ENCODE results near the gene TENM4.

Gene TENM4

DNA sequence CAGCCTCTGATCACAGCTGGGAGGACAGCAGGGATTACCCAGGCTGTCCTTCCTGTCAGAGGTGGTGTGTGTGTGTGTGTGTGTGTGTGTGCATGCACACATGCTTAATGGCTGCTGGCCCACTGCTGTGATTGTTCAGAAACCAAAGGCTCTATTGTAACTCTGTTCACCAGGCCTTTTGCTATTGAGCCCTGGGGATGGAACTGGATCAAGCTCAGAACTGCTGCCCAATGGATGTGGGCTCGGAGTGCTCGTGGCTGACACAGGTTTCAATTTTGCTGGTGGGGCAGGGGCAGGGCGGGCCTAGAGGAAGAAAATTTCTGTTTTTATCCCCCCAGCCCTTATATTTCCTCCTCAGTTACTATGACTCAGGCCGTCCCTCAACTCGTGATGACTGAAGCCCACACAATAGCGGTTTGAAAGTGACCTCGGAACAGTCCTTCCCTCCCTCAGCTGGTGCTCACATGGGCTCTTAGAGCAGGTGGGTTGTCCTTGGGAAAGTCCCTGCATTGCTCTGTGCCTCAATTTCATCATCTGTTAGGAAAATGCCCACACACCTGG is 359.3 kb downstream of the TENM4 start:
- Histone ChIP-seq H3K9ac (ENCODE audit: low read depth in 1 of 2, low read length in 2 of 2) (no peak overlapping the region), H3K4me3 (ENCODE audit: low read depth in 1 of 2, low read length in 2 of 2) (no peak overlapping the region), H3K36me3 (ENCODE audit: control insufficient read depth in 1 of 2, insufficient read depth in 2 of 2, low read length in 2 of 2) (no peaks in the 10 kb centered on the region), H3K9me3 (ENCODE audit: control insufficient read depth in 1 of 2, low read length in 2 of 2) (no peaks in the 10 kb centered on the region), H3K27me3 (ENCODE audit: control insufficient read depth in 1 of 2, insufficient read depth in 2 of 2, low read length in 2 of 2) (no peaks in the 10 kb centered on the region), H3K27ac (ENCODE audit: low read depth, low read length) (no peak overlapping the region), H3K4me1 (ENCODE audit: control insufficient read depth in 1 of 2, insufficient read depth in 2 of 2, low read length in 2 of 2) (no peaks in the 10 kb centered on the region)

DNA sequence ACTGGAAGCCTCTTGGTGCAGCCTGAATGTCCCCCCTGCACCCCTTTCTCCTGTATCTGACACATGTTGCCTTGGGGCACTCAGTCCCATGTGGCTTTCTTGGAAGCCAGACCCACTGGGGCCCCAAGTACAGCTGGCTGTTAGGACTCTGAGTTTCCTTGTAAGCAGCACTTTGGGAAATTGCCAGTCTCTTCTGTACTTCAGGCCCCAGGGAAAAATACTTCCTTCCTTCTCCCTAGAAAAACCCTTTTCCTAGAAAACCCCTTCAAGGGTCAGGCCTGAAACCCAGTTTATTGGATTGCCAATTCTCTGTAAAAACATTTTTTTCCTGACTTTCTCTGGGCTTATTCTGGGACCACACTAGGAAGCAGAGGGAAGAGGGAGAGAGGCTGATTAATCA is 360.3 kb downstream of the TENM4 start:
- no peaks in the 10 kb centered on the region for H3K4me1 ChIP-seq (ENCODE audit: control insufficient read depth in 1 of 2, insufficient read depth in 2 of 2, low read length in 2 of 2)
- H3K4me3 ChIP-seq (ENCODE audit: low read depth in 1 of 2, low read length in 2 of 2) = no peak overlapping the region
- no peaks in the 10 kb centered on the region for H3K27me3 ChIP-seq (ENCODE audit: control insufficient read depth in 1 of 2, insufficient read depth in 2 of 2, low read length in 2 of 2)
- H3K36me3 ChIP-seq (ENCODE audit: control insufficient read depth in 1 of 2, insufficient read depth in 2 of 2, low read length in 2 of 2) = no peaks in the 10 kb centered on the region
- H3K9ac ChIP-seq (ENCODE audit: low read depth in 1 of 2, low read length in 2 of 2) = no peak overlapping the region
- H3K9me3 ChIP-seq (ENCODE audit: control insufficient read depth in 1 of 2, low read length in 2 of 2) = no peaks in the 10 kb centered on the region
- no peak overlapping the region for H3K27ac ChIP-seq (ENCODE audit: low read depth, low read length)

DNA sequence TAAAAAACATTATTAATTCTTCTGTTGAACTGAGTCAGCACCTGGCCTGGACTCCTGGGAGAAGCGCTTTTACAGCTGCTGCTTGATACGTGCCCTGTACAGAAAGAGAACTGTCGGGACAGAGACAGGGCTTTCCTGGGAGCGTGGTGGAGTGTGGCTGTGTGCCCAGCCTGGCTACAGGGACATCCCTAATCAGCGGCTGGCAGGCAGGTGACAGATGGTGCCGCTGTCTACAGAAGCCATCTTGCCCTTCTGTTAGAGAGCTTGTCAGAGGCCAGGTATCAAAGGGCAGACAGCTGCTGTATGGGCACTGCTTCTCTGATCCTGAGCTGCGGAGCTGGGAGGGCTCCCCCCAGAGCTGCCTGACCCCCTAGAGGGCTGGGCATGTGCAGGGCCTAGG is 361.8 kb downstream of the TENM4 start:
- Histone ChIP-seq H3K9me3 (ENCODE audit: control insufficient read depth in 1 of 2, low read length in 2 of 2) (no peaks in the 10 kb centered on the region), H3K27me3 (ENCODE audit: control insufficient read depth in 1 of 2, insufficient read depth in 2 of 2, low read length in 2 of 2) (no peaks in the 10 kb centered on the region), H3K27ac (ENCODE audit: low read depth, low read length) (no peak overlapping the region), H3K4me3 (ENCODE audit: low read depth in 1 of 2, low read length in 2 of 2) (no peak overlapping the region), H3K36me3 (ENCODE audit: control insufficient read depth in 1 of 2, insufficient read depth in 2 of 2, low read length in 2 of 2) (no peaks in the 10 kb centered on the region), H3K4me1 (ENCODE audit: control insufficient read depth in 1 of 2, insufficient read depth in 2 of 2, low read length in 2 of 2) (no peaks in the 10 kb centered on the region), H3K9ac (ENCODE audit: low read depth in 1 of 2, low read length in 2 of 2) (no peak overlapping the region)

DNA sequence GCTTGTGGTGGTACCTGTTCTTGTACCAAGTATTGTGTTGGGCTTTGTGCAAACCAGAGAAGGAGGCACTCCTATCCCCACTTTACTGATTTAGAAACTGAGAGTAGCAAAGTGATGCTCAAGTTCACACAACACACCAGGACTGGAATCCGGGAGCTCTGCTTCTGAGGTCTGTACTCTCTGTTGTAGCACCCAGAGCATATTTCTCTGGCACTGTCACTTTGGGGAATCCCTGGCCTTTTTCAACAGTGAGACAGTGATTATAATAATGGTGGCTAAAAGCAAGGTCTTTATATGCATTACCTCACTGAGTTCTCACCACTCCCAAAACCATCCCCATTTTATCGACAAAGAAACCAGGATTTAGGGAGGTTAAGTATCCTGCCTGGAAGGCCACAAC is 362.4 kb downstream of the TENM4 start:
- Histone ChIP-seq H3K36me3 (ENCODE audit: control insufficient read depth in 1 of 2, insufficient read depth in 2 of 2, low read length in 2 of 2) (no peaks in the 10 kb centered on the region), H3K4me3 (ENCODE audit: low read depth in 1 of 2, low read length in 2 of 2) (no peak overlapping the region), H3K27me3 (ENCODE audit: control insufficient read depth in 1 of 2, insufficient read depth in 2 of 2, low read length in 2 of 2) (no peaks in the 10 kb centered on the region), H3K27ac (ENCODE audit: low read depth, low read length) (no peak overlapping the region), H3K4me1 (ENCODE audit: control insufficient read depth in 1 of 2, insufficient read depth in 2 of 2, low read length in 2 of 2) (no peaks in the 10 kb centered on the region), H3K9me3 (ENCODE audit: control insufficient read depth in 1 of 2, low read length in 2 of 2) (no peaks in the 10 kb centered on the region), H3K9ac (ENCODE audit: low read depth in 1 of 2, low read length in 2 of 2) (no peak overlapping the region)

DNA sequence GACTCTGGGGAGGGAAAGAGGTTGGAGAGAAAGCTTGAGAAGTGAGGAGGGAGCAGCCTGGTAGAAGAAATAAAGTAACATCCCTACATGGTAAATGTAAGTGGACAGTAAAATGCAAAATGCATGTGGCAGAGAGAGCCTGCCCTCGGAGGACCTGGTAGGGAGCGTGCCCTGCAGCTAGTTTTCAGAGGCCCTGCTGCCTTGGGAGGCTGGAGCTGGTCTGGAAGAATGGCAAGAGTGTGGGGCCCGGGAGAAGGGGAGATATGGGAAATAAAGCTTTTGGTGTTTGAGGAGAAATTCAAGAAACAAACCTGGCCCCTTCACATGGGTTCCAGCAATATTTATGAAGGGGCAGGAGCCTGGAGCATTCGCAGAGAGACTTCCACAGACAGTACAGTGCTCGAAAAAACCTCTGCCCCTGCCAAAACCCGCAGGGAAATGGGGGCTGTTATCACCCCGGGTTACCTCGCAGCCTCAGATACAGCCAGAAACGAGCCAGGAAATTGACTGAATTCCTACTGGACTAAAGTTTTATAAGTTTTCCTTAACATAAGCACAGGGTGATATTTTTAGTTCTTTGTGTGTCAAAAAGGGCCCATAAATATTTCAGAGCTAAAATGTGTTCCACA is 363.0 kb downstream of the TENM4 start:
- no peak overlapping the region for H3K9ac ChIP-seq (ENCODE audit: low read depth in 1 of 2, low read length in 2 of 2)
- H3K9me3 ChIP-seq (ENCODE audit: control insufficient read depth in 1 of 2, low read length in 2 of 2) = no peaks in the 10 kb centered on the region
- H3K4me3 ChIP-seq (ENCODE audit: low read depth in 1 of 2, low read length in 2 of 2) = no peak overlapping the region
- no peak overlapping the region for H3K27ac ChIP-seq (ENCODE audit: low read depth, low read length)
- H3K4me1 ChIP-seq (ENCODE audit: control insufficient read depth in 1 of 2, insufficient read depth in 2 of 2, low read length in 2 of 2) = no peaks in the 10 kb centered on the region
- H3K36me3 ChIP-seq (ENCODE audit: control insufficient read depth in 1 of 2, insufficient read depth in 2 of 2, low read length in 2 of 2) = no peaks in the 10 kb centered on the region
- H3K27me3 ChIP-seq (ENCODE audit: control insufficient read depth in 1 of 2, insufficient read depth in 2 of 2, low read length in 2 of 2) = no peaks in the 10 kb centered on the region

DNA sequence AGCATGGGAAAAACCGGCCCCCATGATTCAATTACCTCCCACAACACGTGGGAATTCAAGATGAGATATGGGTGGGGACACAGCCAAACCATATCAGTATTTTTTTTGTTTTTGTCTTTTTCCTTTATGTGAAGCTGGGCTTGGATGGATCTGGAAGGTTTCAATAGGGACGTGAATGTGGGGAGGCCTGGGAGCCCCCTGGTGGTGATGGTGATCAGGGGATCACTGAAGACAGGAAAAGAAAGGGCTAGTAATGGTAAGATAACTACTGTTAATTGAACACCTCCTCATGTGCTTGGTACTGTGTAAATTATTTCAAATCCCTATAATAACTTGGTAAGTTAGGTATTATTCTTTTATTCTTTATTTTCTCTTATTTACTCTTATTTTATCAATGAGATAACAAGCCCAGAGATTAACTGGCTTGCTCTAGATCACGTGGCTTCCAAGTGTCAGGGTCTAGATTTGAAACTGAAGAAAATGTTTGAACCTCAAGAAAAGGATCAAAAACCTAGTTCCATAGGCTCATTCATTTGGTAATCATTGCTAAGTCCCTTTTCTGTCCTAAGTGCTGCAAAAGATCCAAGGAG is 364.2 kb downstream of the TENM4 start:
- Histone ChIP-seq H3K4me3 (ENCODE audit: low read depth in 1 of 2, low read length in 2 of 2) (no peak overlapping the region), H3K9ac (ENCODE audit: low read depth in 1 of 2, low read length in 2 of 2) (no peak overlapping the region), H3K9me3 (ENCODE audit: control insufficient read depth in 1 of 2, low read length in 2 of 2) (no peaks in the 10 kb centered on the region), H3K4me1 (ENCODE audit: control insufficient read depth in 1 of 2, insufficient read depth in 2 of 2, low read length in 2 of 2) (no peaks in the 10 kb centered on the region), H3K27ac (ENCODE audit: low read depth, low read length) (no peak overlapping the region), H3K36me3 (ENCODE audit: control insufficient read depth in 1 of 2, insufficient read depth in 2 of 2, low read length in 2 of 2) (no peaks in the 10 kb centered on the region), H3K27me3 (ENCODE audit: control insufficient read depth in 1 of 2, insufficient read depth in 2 of 2, low read length in 2 of 2) (no peaks in the 10 kb centered on the region)

DNA sequence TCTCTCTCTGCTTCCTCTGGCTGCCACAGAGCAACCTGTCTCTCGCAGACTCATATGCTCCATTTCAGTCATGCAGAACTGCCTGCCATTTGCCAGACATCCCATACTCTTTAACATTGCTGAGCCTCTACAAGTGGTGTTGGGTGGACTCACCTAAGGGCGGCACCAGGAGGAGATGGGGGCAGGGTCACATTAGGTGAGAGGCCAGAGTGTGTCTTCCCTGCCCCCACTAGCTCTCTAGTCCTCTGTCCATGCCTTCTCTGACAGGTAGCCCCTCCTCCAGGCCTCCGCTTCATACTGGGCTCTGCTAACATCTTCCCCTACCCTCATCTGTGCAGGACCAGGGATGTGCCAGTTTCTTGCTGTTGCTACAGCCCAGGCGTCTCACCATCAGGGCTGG is 366.3 kb downstream of the TENM4 start:
- Histone ChIP-seq H3K4me1 (ENCODE audit: control insufficient read depth in 1 of 2, insufficient read depth in 2 of 2, low read length in 2 of 2) (no peaks in the 10 kb centered on the region), H3K9ac (ENCODE audit: low read depth in 1 of 2, low read length in 2 of 2) (no peak overlapping the region), H3K27ac (ENCODE audit: low read depth, low read length) (no peak overlapping the region), H3K4me3 (ENCODE audit: low read depth in 1 of 2, low read length in 2 of 2) (no peak overlapping the region), H3K36me3 (ENCODE audit: control insufficient read depth in 1 of 2, insufficient read depth in 2 of 2, low read length in 2 of 2) (no peaks in the 10 kb centered on the region), H3K27me3 (ENCODE audit: control insufficient read depth in 1 of 2, insufficient read depth in 2 of 2, low read length in 2 of 2) (no peaks in the 10 kb centered on the region), H3K9me3 (ENCODE audit: control insufficient read depth in 1 of 2, low read length in 2 of 2) (no peaks in the 10 kb centered on the region)

DNA sequence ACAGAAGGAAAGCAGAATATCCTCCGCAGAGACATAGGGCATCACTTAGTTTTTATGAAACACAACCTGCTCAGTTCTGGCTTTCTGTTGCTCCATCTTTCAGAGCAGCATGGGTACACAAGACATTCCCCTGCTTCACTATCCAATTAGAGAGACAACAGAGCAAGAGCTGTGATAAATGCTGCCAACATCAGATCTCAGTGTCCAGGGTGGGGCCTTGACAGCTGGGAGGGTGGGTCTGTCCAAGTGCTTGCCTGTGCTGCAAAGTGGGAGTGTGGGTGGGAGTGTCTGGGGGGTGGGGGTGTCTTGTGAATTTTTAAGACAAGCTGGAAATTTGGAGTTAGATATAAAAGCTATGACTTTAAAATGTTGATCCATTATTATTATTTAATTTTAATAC is 369.6 kb downstream of the TENM4 start:
- Histone ChIP-seq H3K4me3 (ENCODE audit: low read depth in 1 of 2, low read length in 2 of 2) (no peak overlapping the region), H3K9me3 (ENCODE audit: control insufficient read depth in 1 of 2, low read length in 2 of 2) (no peaks in the 10 kb centered on the region), H3K4me1 (ENCODE audit: control insufficient read depth in 1 of 2, insufficient read depth in 2 of 2, low read length in 2 of 2) (no peaks in the 10 kb centered on the region), H3K36me3 (ENCODE audit: control insufficient read depth in 1 of 2, insufficient read depth in 2 of 2, low read length in 2 of 2) (no peaks in the 10 kb centered on the region), H3K27ac (ENCODE audit: low read depth, low read length) (no peak overlapping the region), H3K27me3 (ENCODE audit: control insufficient read depth in 1 of 2, insufficient read depth in 2 of 2, low read length in 2 of 2) (no peaks in the 10 kb centered on the region), H3K9ac (ENCODE audit: low read depth in 1 of 2, low read length in 2 of 2) (no peak overlapping the region)

DNA sequence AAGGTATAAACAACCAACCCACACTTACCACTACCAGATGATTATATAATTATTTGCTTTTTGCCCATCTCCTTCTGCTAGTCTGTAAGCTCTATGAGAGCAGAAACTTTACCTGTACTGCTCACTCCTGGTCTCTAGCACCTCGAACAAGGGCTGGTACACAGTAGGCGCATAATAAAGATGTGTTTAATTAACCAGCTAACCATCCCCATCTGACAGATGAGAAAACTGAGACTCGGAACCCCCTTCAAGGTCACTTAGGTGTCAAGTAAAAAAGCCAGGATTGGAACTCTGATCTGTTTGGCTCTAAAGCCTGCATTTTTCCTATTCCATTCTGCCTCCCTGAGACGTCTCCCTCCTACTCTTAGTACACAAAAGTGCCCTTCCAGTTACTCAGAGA is 370.3 kb downstream of the TENM4 start:
- Histone ChIP-seq H3K27ac (ENCODE audit: low read depth, low read length) (no peak overlapping the region), H3K4me3 (ENCODE audit: low read depth in 1 of 2, low read length in 2 of 2) (no peak overlapping the region), H3K4me1 (ENCODE audit: control insufficient read depth in 1 of 2, insufficient read depth in 2 of 2, low read length in 2 of 2) (no peaks in the 10 kb centered on the region), H3K9me3 (ENCODE audit: control insufficient read depth in 1 of 2, low read length in 2 of 2) (no peaks in the 10 kb centered on the region), H3K27me3 (ENCODE audit: control insufficient read depth in 1 of 2, insufficient read depth in 2 of 2, low read length in 2 of 2) (no peaks in the 10 kb centered on the region), H3K9ac (ENCODE audit: low read depth in 1 of 2, low read length in 2 of 2) (no peak overlapping the region), H3K36me3 (ENCODE audit: control insufficient read depth in 1 of 2, insufficient read depth in 2 of 2, low read length in 2 of 2) (no peaks in the 10 kb centered on the region)

DNA sequence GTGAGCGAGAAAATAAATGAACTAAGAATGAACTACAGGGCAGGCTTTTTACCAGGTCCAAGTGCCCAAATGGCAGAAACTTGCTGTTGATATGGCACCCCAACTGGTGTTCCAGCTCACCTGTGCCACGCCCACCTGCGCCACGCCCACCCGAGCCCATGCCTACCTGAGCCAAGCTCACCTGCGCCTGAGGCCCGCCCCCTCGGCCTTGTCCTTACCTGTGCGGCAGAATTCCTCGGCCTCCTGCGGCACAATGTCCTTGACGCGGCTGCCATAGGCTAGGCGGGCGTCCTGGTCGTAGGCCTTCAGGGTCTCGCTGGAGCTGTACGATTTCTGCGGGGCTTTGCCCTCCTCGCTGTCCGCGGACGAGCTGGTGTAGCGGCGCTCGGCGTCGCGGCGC is 371.3 kb downstream of the TENM4 start:
- H3K27ac ChIP-seq (ENCODE audit: low read depth, low read length) = no peak overlapping the region
- no peaks in the 10 kb centered on the region for H3K27me3 ChIP-seq (ENCODE audit: control insufficient read depth in 1 of 2, insufficient read depth in 2 of 2, low read length in 2 of 2)
- no peaks in the 10 kb centered on the region for H3K36me3 ChIP-seq (ENCODE audit: control insufficient read depth in 1 of 2, insufficient read depth in 2 of 2, low read length in 2 of 2)
- H3K4me3 ChIP-seq (ENCODE audit: low read depth in 1 of 2, low read length in 2 of 2) = no peak overlapping the region
- H3K9ac ChIP-seq (ENCODE audit: low read depth in 1 of 2, low read length in 2 of 2) = no peak overlapping the region
- no peaks in the 10 kb centered on the region for H3K4me1 ChIP-seq (ENCODE audit: control insufficient read depth in 1 of 2, insufficient read depth in 2 of 2, low read length in 2 of 2)
- H3K9me3 ChIP-seq (ENCODE audit: control insufficient read depth in 1 of 2, low read length in 2 of 2) = no peaks in the 10 kb centered on the region

Data from duodenal mucosa (tissue), 2 donors.